OCI-LY1 (cell line): ENCODE results near the gene ZMAT2.
A peak's percentile ranks its signal among the peaks of the same experiment; 100 is the strongest.
"Not testable (repeated sequence)": the region's sequence is repeated elsewhere in the genome, so short reads cannot be mapped to it uniquely, and the experiment has no call there.

Source experiments
- H2AFZ ChIP-seq: fragments of 200-600 bp; sonication (generic), shearing (Covaris generic); 2 replicates; pipeline ENCODE4 v1.6.0; 2014; ENCODE audit warnings: antibody characterized with exemption, mild to moderate bottlenecking, low read length
- H3F3A ChIP-seq: fragments of 200-600 bp; sonication (generic), shearing (Covaris generic); 2 replicates; pipeline ENCODE4 v1.6.0; 2014; ENCODE audit warnings: mild to moderate bottlenecking, antibody characterized with exemption, low read length, moderate library complexity; ENCODE audit not compliant: insufficient read depth
- H3K27ac ChIP-seq: fragments of 200-600 bp; sonication (generic); 2 replicates; pipeline ENCODE4 v1.5.1; 2014; ENCODE audit warnings: low read length, mixed run types, mild to moderate bottlenecking, low read depth; ENCODE audit not compliant: poor library complexity, severe bottlenecking
- H3K27me3 ChIP-seq: fragments of 200-600 bp; sonication (generic); 2 replicates; pipeline ENCODE4 v1.6.0; 2014; ENCODE audit warnings: antibody characterized with exemption, mild to moderate bottlenecking, low read length, moderate library complexity; ENCODE audit not compliant: insufficient read depth
- H3K36me3 ChIP-seq: fragments of 200-600 bp; sonication (generic); 2 replicates; pipeline ENCODE4 v1.6.1; 2014; ENCODE audit warnings: mild to moderate bottlenecking, antibody characterized with exemption, low read length, moderate library complexity, mixed read lengths; ENCODE audit not compliant: insufficient read depth
- H3K4me1 ChIP-seq: fragments of 200-600 bp; sonication (generic); 2 replicates; pipeline ENCODE4 v1.5.1; 2014; ENCODE audit warnings: mild to moderate bottlenecking, low read length, moderate library complexity; ENCODE audit not compliant: insufficient read depth, severe bottlenecking
- H3K4me2 ChIP-seq: fragments of 200-600 bp; sonication (generic), shearing (Covaris generic); 2 replicates; pipeline ENCODE4 v1.6.1; 2014; ENCODE audit warnings: low read length
- H3K4me3 ChIP-seq: fragments of 200-600 bp; sonication (generic); 2 replicates; pipeline ENCODE4 v1.5.1; 2014; ENCODE audit warnings: low read length, low read depth, mild to moderate bottlenecking, mixed read lengths; ENCODE audit not compliant: poor library complexity, severe bottlenecking
- H3K79me2 ChIP-seq: fragments of 200-600 bp; shearing (Covaris generic); 2 replicates; pipeline ENCODE4 v1.6.1; 2016; ENCODE audit warnings: mixed run types, low read length, mixed read lengths; ENCODE audit not compliant: insufficient read depth
- H3K9ac ChIP-seq: fragments of 200-600 bp; sonication (generic), shearing (Covaris generic); 2 replicates; pipeline ENCODE4 v1.6.1; 2014; ENCODE audit warnings: mild to moderate bottlenecking, low read length, mixed read lengths
- H3K9me2 ChIP-seq: fragments of 200-600 bp; sonication (generic), shearing (Covaris generic); 2 replicates; pipeline ENCODE4 v1.6.1; 2014; ENCODE audit warnings: low read depth, mild to moderate bottlenecking, low read length, mixed read lengths
- H3K9me3 ChIP-seq: fragments of 200-600 bp; shearing (Covaris generic); 2 replicates; pipeline ENCODE4 v1.6.1; 2014; ENCODE audit warnings: low read length, mixed read lengths
- H4K20me1 ChIP-seq: fragments of 200-600 bp; sonication (generic), shearing (Covaris generic); 2 replicates; pipeline ENCODE4 v1.6.0; 2016; ENCODE audit warnings: mild to moderate bottlenecking, low read length; ENCODE audit not compliant: insufficient read depth
- CTCF ChIP-seq: fragments of 200-600 bp; sonication (generic), shearing (Covaris generic); IDR thresholded peaks from 2 replicates; pipeline ENCODE4 v1.5.1; 2017; ENCODE audit warnings: mild to moderate bottlenecking, antibody characterized with exemption, low read length, moderate library complexity, mixed read lengths
- EZH2 ChIP-seq: fragments of 200-600 bp; sonication (generic), shearing (Covaris generic); IDR thresholded peaks from 2 replicates; pipeline ENCODE4 v1.8.0; 2017; ENCODE audit warnings: borderline replicate concordance, mixed run types, mild to moderate bottlenecking, antibody characterized with exemption, low read length, moderate library complexity, mixed read lengths

Gene ZMAT2

GRCh38 chr5:140710899-140711552 is 10.8 kb downstream of the ZMAT2 start:
- Histone ChIP-seq H3K9me3 (no peaks in the 10 kb centered on the region), H3K4me1 (peaks cover 13% of the 10 kb centered on the region), H3K79me2 (no peaks in the 10 kb centered on the region), H2AFZ (peak overlapping the region; percentile 100), H3K36me3 (peaks cover 17% of the 10 kb centered on the region), H3F3A (no peaks in the 10 kb centered on the region), H3K4me2 (peak overlapping the region; percentile 96), H3K27ac (no peak overlapping the region), H3K27me3 (no peaks in the 10 kb centered on the region), H4K20me1 (no peaks in the 10 kb centered on the region), H3K9ac (peak overlapping the region; percentile 73), H3K4me3 (peak overlapping the region; percentile 69), H3K9me2 (no peaks in the 10 kb centered on the region)
- no peak for TF ChIP-seq EZH2
- no peak for TF ChIP-seq CTCF

- Histone ChIP-seq H3K4me2 (peak overlapping the region; percentile 96; the same call in 1 of the 2 replicates), H3K36me3 (peaks cover 10% of the 10 kb centered on the region; the same call in 1 of the 2 replicates), H4K20me1 (no peaks in the 10 kb centered on the region), H3K9ac (no peak overlapping the region), H3K9me3 (no peaks in the 10 kb centered on the region), H3K4me3 (no peak overlapping the region), H2AFZ (no peak overlapping the region), H3K27me3 (no peaks in the 10 kb centered on the region), H3F3A (no peaks in the 10 kb centered on the region), H3K4me1 (peaks cover 13% of the 10 kb centered on the region), H3K27ac (no peak overlapping the region), H3K9me2 (no peaks in the 10 kb centered on the region), H3K79me2 (no peaks in the 10 kb centered on the region)
- no peak for TF ChIP-seq EZH2
- no peak for TF ChIP-seq CTCF
Observed at GRCh38 chr5:140711794-140712193, 11.5 kb downstream of the ZMAT2 start.

- Histone ChIP-seq H3K9me3 (no peaks in the 10 kb centered on the region), H2AFZ (no peak overlapping the region), H3K27ac (no peak overlapping the region), H3K4me2 (no peak overlapping the region), H3K36me3 (no peaks in the 10 kb centered on the region), H3K27me3 (no peaks in the 10 kb centered on the region), H3K79me2 (no peaks in the 10 kb centered on the region), H3F3A (no peaks in the 10 kb centered on the region), H3K4me1 (peaks cover 13% of the 10 kb centered on the region), H3K9ac (no peak overlapping the region), H4K20me1 (no peaks in the 10 kb centered on the region), H3K9me2 (no peaks in the 10 kb centered on the region), H3K4me3 (no peak overlapping the region)
- no peak for TF ChIP-seq CTCF
Observed at GRCh38 chr5:140713562-140714094, 13.4 kb downstream of the ZMAT2 start.

GRCh38 chr5:140716238-140716637 is 16.0 kb downstream of the ZMAT2 start:
- H3K4me3 ChIP-seq, H3K9ac ChIP-seq, H3K9me3 ChIP-seq, H4K20me1 ChIP-seq, H3K27me3 ChIP-seq, H3K9me2 ChIP-seq, H3K4me2 ChIP-seq, H3K27ac ChIP-seq, H3K4me1 ChIP-seq, H3K36me3 ChIP-seq, H2AFZ ChIP-seq, H3K79me2 ChIP-seq, H3F3A ChIP-seq: not testable (repeated sequence)
